Neural cell (in vitro differentiated cells): ENCODE measurements around the gene HNRNPR.

ENCODE experiments used
- CTCF ChIP-seq: fragments of 450-650 bp; IDR thresholded peaks from 2 replicates; pipeline ENCODE4 v1.5.1; 2014; ENCODE audit warnings: antibody characterized with exemption, mild to moderate bottlenecking, moderate library complexity; ENCODE audit not compliant: poor library complexity, severe bottlenecking
- EZH2 ChIP-seq: fragments of 200-600, 300-800 bp; shearing (Covaris generic), sonication (generic); IDR thresholded peaks from 2 replicates; pipeline ENCODE4 v1.6.1; 2014; ENCODE audit warnings: antibody characterized with exemption, low read length, borderline replicate concordance, mild to moderate bottlenecking; ENCODE audit not compliant: insufficient read depth, poor library complexity, severe bottlenecking
- REST ChIP-seq: IDR thresholded peaks from 2 replicates; pipeline ENCODE4 v1.6.1; 2012; ENCODE audit warnings: borderline replicate concordance

- TF ChIP-seq CTCF = no peak
- TF ChIP-seq EZH2 = no peak
- TF ChIP-seq REST = no peak
Measured at GRCh38 chr1:23344987-23345472, 946 bp upstream of the HNRNPR start.
